GM13977 (cell line): Measurements from ENCODE around the gene COL4A2.
"Not testable (repeated sequence)": the region's sequence is repeated elsewhere in the genome, so short reads cannot be mapped to it uniquely, and the experiment has no call there.

Experiments used
- DNase-seq: peaks from one replicate; pipeline ENCODE4 v3.0.0; 2012; ENCODE audit warnings: low spot score
- in situ Hi-C: fragments of 300-500 bp; cut with MboI; formaldehyde crosslinking; loops from one replicate; pipeline ENCODE4 v1.12.0; 2022; ENCODE audit warnings: low sequenced_read_pairs, low pct_unique_long_range_greater_than_20kb, mixed read lengths, inconsistent platforms; ENCODE audit not compliant: unreplicated experiment
- TF ChIP-seq, protein P1 (sequence below): IDR thresholded peaks from 2 replicates; pipeline ENCODE4 v1.5.1; 2012; ENCODE audit warnings: mild to moderate bottlenecking, control low read depth; ENCODE audit not compliant: insufficient read depth; ENCODE audit errors: extremely low read depth, missing control alignments

The COL4A2 gene

DNA sequence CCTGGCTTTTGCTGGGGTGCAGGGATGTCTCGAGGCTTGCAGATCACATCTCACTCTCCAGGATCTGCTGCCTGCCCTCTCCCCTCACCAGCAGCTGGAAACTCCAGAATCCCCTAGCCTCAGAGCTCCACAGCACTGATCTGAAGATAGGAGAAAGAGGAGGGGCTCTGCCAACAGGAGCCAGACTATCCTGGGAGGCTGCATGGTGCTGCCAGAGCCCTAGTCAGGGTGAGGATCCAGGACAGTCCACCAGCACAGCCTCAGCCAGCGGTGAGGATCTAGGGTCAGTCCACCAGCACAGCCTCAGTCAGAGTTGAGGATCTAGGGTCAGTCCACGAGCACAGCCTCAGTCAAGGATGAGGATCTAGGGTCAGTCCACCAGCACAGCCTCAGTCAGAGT is 189.2 kb downstream of the COL4A2 start:
- in situ Hi-C loops: no loop called here
- DNase-seq: no peak
- TF ChIP-seq, protein P1, sequence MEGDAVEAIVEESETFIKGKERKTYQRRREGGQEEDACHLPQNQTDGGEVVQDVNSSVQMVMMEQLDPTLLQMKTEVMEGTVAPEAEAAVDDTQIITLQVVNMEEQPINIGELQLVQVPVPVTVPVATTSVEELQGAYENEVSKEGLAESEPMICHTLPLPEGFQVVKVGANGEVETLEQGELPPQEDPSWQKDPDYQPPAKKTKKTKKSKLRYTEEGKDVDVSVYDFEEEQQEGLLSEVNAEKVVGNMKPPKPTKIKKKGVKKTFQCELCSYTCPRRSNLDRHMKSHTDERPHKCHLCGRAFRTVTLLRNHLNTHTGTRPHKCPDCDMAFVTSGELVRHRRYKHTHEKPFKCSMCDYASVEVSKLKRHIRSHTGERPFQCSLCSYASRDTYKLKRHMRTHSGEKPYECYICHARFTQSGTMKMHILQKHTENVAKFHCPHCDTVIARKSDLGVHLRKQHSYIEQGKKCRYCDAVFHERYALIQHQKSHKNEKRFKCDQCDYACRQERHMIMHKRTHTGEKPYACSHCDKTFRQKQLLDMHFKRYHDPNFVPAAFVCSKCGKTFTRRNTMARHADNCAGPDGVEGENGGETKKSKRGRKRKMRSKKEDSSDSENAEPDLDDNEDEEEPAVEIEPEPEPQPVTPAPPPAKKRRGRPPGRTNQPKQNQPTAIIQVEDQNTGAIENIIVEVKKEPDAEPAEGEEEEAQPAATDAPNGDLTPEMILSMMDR: no peak

DNA sequence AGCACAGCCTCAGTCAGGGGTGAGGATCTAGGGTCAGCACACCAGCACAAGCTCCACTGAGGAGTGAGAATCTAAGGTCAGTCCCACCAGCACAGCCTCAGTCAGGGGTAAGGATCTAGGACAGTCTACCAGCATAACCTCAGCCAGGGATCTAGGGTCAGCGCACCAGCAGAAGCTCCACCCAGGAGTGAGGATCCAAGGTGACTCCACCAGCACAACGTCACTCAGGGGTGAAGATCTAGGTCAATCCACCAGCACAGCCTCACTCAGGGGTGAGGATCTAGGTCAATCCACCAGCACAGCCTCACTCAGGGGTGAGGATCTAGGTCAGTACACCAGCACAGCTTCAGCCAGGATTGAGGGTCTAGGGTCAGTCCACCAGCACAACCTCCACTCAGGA is 189.9 kb downstream of the COL4A2 start:
- TF ChIP-seq, protein P1: no peak
- no peak for DNase-seq
- in situ Hi-C loops: no loop called here

DNA sequence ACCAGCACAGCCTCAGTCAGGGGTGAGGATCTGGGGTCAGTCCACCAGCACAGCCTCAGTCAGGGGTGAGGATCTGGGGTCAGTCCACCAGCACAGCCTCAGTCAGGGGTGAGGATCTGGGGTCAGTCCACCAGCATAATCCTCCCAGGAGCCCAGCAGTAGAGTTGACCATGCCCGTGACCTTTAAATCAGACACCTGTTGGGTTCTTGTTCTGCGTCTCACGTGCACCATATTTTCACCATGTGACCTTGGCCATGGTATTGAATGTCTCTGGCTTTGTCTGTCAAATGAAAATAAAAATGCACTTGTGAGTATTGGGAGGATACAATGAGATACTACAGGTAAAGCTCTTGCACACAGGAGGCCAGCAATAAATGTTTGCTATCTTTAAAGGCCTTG is 190.8 kb downstream of the COL4A2 start:
- DNase-seq, in situ Hi-C loops: not testable (repeated sequence)

DNA sequence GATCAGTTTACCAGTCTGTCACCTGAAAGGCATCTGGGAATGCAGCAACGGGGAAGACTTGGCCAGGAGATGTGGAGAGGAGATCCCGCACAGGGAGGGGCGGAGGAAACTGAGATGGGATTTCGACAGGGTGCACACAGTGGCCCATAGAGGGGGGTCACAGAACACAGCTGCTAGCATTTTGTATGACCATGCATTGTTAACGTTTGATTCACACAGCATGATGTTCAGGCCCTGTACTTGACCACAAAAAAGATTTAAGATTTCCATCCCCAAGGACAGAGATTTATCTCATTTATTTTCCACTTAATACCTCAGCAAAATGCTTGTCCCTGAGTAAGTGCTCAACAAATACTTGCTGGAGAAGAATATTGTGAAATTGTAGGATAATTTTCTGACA is 191.2 kb downstream of the COL4A2 start:
- TF ChIP-seq, protein P1: no peak
- in situ Hi-C loops: no loop called here
- no peak for DNase-seq

DNA sequence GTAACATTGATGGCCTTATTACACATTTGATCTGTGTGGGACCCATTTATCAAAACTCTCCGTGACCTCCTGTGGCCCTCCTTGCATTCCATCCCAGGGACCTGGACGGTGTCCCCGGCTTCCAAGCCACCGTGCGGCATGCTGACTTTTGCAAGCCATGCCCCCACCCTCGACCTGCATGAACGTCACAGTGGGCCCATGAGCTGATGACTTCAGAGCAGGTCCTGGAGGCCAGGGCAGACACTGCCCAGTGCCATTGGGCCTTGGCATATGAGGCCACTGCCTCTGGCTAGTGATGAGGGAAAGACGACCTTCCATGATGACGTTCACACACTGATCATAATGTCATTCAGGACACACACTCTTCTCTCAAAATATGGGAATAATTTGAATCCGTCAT is 191.7 kb downstream of the COL4A2 start:
- no peak for DNase-seq
- in situ Hi-C loops: no loop called here

DNA sequence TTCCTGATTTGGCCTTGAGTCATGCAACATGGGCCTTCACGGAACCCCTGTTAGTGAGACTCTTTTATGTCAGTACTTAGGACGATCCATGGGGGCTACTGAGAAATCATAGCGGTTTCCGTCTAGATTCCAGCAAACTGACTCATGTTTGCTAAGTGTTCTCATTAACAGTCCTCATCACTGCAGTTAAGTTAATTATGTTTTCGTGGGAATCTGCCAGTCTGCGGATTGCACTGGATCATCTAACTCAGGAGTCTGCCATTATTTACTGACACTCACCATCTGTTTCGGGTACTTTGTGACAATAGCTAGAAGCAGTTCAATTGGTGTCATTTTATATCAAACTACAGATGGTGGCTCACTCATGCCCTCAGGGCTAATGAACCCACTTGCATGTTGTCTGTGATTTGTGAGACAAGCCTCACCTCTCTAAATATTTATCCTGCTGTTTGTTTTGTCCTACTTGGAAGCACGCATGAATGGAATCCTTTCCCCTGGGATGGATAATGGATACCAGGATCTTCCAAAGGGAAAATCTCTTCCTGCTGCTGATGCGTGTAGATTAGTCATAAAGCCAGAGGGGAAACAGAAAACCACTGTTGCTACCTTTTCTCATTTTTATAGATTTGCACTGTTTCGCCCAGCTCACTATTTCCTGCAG is 192.7 kb downstream of the COL4A2 start:
- no peak for DNase-seq
- in situ Hi-C loops: no loop called here
- TF ChIP-seq, protein P1: no peak

More for the DNA sequence above, 191.7 kb downstream of the COL4A2 start:
- TF ChIP-seq, protein P1: no peak

DNA sequence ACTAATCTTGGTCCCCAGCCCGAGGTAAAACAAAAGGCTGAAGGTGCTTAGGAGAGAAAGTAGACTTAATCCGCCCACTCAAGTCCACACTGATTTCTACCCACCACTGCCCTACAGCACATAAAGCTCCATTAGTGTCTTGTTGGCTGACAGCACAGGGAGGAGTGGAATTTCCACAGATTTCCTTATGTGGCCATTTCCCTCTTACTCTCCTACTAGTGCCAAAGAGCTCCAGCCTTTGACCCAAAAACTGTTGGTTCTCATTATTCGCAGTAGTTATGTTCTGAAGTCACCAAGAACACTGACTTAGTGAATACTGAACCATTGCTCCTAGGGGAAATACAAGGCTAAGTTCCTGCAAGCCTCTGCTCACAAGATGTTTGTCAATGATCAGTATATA is 193.3 kb downstream of the COL4A2 start:
- in situ Hi-C loops: no loop called here
- DNase-seq: no peak
- TF ChIP-seq, protein P1: no peak
